Panc1 (cell line): ENCODE measurements around the gene STARD9.

ENCODE experiments used
- POLR2AphosphoS5 ChIP-seq: IDR thresholded peaks from 2 replicates; pipeline ENCODE4 v1.6.1; 2012; ENCODE audit warnings: mild to moderate bottlenecking, low read depth, low read length, moderate library complexity
- TCF7L2 ChIP-seq: IDR thresholded peaks from 2 replicates; pipeline ENCODE4 v1.6.1; 2011; ENCODE audit warnings: mild to moderate bottlenecking, low read depth, low read length, inconsistent platforms
- TF ChIP-seq, protein P1 (sequence below): fragments of 450-650 bp; IDR thresholded peaks from 2 replicates; pipeline ENCODE4 v1.5.1; 2017; ENCODE audit warnings: mild to moderate bottlenecking

DNA sequence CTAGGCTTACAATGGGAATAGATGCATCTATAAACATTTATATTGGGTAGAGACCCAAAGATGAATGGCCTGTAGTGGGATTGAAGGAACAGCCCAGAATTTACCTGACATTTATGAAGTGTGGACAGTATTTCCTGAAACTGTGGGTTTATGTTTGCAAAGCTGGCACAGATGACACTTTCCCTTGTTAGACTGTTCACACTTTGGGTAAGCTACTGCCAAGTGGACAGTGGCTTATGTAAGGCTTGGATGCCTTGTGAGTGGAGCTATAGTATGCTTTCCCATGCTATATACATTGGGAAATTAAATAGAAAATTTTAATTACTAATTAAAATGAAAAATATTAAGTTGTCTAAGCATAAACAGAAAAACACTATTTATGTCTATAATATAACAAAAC, 48.5 kb downstream of the STARD9 start:
- TF ChIP-seq, protein P1, sequence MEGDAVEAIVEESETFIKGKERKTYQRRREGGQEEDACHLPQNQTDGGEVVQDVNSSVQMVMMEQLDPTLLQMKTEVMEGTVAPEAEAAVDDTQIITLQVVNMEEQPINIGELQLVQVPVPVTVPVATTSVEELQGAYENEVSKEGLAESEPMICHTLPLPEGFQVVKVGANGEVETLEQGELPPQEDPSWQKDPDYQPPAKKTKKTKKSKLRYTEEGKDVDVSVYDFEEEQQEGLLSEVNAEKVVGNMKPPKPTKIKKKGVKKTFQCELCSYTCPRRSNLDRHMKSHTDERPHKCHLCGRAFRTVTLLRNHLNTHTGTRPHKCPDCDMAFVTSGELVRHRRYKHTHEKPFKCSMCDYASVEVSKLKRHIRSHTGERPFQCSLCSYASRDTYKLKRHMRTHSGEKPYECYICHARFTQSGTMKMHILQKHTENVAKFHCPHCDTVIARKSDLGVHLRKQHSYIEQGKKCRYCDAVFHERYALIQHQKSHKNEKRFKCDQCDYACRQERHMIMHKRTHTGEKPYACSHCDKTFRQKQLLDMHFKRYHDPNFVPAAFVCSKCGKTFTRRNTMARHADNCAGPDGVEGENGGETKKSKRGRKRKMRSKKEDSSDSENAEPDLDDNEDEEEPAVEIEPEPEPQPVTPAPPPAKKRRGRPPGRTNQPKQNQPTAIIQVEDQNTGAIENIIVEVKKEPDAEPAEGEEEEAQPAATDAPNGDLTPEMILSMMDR, result no peak
- no peak for TF ChIP-seq POLR2AphosphoS5
- no peak for TF ChIP-seq TCF7L2
